ENCODE data around the gene TIGAR. TPM values are rescaled to one million over a fixed set of nuclear protein-coding genes. Genes with fewer than 3 reads are reported as not detected.

The TIGAR gene
- total RNA-seq, 1 donor from 2014 or later, result 15.4 TPM

- peaks cover 65% of the 10 kb centered on the region for H3K4me1 Mint-ChIP-seq
- no peaks in the 10 kb centered on the region for H3K9me3 Mint-ChIP-seq
- peak overlapping the region; percentile 53 for H3K4me3 Mint-ChIP-seq
- no peaks in the 10 kb centered on the region for H3K27me3 Mint-ChIP-seq (ENCODE audit: low read depth)
- DNase-seq (ENCODE audit: low read depth, low spot score), result no peak
- H3K27ac Mint-ChIP-seq (ENCODE audit: unreplicated experiment), result peak overlapping the region; percentile 87
- TF ChIP-seq CTCF (conservative IDR thresholded peaks at IDR 0.05), result no peak
- peaks cover 27% of the 10 kb centered on the region for H3K36me3 Mint-ChIP-seq (ENCODE audit: low read depth)
These were observed 27.0 kb upstream of the TIGAR start for GRCh38 chr12:4293966-4294505.

DNA sequence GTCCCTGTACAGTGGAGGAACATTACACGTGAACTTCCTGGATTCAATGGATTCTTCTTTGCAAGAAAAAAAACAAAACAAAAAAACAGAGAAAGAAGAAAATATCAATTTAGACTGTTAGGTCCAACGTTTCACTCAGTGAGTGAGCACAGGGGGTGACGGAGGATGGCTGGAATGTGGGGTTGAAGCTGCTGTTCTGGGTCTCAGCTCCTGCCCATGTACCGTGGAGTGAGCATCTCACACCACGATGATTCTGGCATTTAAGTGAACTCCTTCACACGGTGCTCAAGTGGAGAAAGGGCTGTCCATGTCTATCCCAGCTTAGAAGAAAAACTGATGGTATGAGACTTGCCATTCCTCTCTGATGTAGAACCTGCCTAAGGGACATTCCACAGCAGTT is 24.3 kb upstream of the TIGAR start:
- TF ChIP-seq CTCF (conservative IDR thresholded peaks at IDR 0.05), result no peak
- peaks cover 38% of the 10 kb centered on the region for H3K4me1 Mint-ChIP-seq
- DNase-seq (ENCODE audit: low read depth, low spot score), result no peak
- no peak overlapping the region for H3K27ac Mint-ChIP-seq (ENCODE audit: unreplicated experiment)
- no peaks in the 10 kb centered on the region for H3K27me3 Mint-ChIP-seq (ENCODE audit: low read depth)
- H3K36me3 Mint-ChIP-seq (ENCODE audit: low read depth), result peaks cover 28% of the 10 kb centered on the region
- no peaks in the 10 kb centered on the region for H3K9me3 Mint-ChIP-seq
- no peak overlapping the region for H3K4me3 Mint-ChIP-seq

GRCh38 chr12:4297617-4298016 is 23.4 kb upstream of the TIGAR start:
- Mint-ChIP-seq H3K27me3 (ENCODE audit: low read depth) (no peaks in the 10 kb centered on the region), H3K4me1 (peaks cover 30% of the 10 kb centered on the region), H3K36me3 (ENCODE audit: low read depth) (peaks cover 32% of the 10 kb centered on the region), H3K4me3 (no peak overlapping the region), H3K27ac (ENCODE audit: unreplicated experiment) (no peak overlapping the region), H3K9me3 (no peaks in the 10 kb centered on the region)
- no peak for TF ChIP-seq CTCF (conservative IDR thresholded peaks at IDR 0.05)
- DNase-seq (ENCODE audit: low read depth, low spot score), result no peak

GRCh38 chr12:4300883-4301282 is 20.1 kb upstream of the TIGAR start:
- no peak for TF ChIP-seq CTCF (conservative IDR thresholded peaks at IDR 0.05)
- Mint-ChIP-seq H3K27ac (ENCODE audit: unreplicated experiment) (no peak overlapping the region), H3K27me3 (ENCODE audit: low read depth) (no peaks in the 10 kb centered on the region), H3K4me1 (no peaks in the 10 kb centered on the region), H3K4me3 (no peak overlapping the region), H3K9me3 (no peaks in the 10 kb centered on the region), H3K36me3 (ENCODE audit: low read depth) (peaks cover 25% of the 10 kb centered on the region)
- no peak for DNase-seq (ENCODE audit: low read depth, low spot score)

DNA sequence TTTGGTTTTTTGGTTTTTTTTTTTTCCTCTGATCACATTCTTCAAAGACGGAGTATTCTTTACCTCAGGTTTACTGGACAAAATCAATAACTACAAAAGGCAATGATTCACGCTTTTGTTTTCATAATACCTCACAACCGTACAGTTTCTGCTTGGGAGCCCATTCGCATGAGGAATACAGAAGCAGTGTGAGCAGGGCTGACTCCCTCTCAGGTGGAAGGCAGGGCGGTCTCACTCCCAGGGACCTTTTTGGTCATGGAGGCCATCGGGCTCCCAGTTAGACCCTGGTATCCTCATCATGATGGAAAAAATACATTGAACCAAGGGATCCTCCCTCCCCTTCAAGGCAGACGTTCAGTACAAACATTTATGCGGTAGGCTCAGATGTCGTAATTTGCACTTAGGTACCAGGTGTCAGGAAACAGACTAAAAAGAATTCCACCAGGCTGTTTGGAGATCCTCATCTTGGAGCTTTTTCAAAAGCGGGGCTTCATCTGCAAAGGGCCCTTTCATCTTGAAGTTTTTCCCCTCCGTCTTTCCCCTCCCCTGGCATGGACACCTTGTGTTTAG is 19.0 kb upstream of the TIGAR start:
- peaks cover 22% of the 10 kb centered on the region for H3K36me3 Mint-ChIP-seq (ENCODE audit: low read depth)
- H3K27me3 Mint-ChIP-seq (ENCODE audit: low read depth), result no peaks in the 10 kb centered on the region

More for the DNA sequence above, 19.0 kb upstream of the TIGAR start:
- H3K4me3 Mint-ChIP-seq, result no peak overlapping the region
- no peak for TF ChIP-seq CTCF (conservative IDR thresholded peaks at IDR 0.05)
- H3K27ac Mint-ChIP-seq (ENCODE audit: unreplicated experiment), result no peak overlapping the region
- H3K4me1 Mint-ChIP-seq, result peaks cover 9% of the 10 kb centered on the region
- H3K9me3 Mint-ChIP-seq, result no peaks in the 10 kb centered on the region
- no peak for DNase-seq (ENCODE audit: low read depth, low spot score)

Data from neural crest cell (in vitro differentiated cells).